Spleen (tissue), 7 donors: ENCODE measurements around the gene ZNF837.

ENCODE experiments used
- POLR2A ChIP-seq, 3 donors: fragments of 450-650 bp; IDR thresholded peaks; one replicate each; pipeline ENCODE4 v1.5.1; 2017; ENCODE audit warnings: antibody characterized with exemption in 3 of 3, mild to moderate bottlenecking in 1 of 3
- POLR2AphosphoS5 ChIP-seq, 3 donors: sonication (generic); formaldehyde crosslinking; IDR thresholded peaks; one replicate each; pipeline ENCODE4 v1.5.1; 2017; ENCODE audit warnings: antibody characterized with exemption in 3 of 3
- TF ChIP-seq, protein P1 (sequence below), 11 experiments: fragments of 200-600 bp in 7 of 11; fragments of 450-650 bp in 4 of 11; sonication (generic) in 4 of 11; IDR thresholded peaks in 8 of 11; conservative IDR thresholded peaks in 3 of 11; 1 replicate in 7 of 11; 2 replicates in 4 of 11; pipeline versions ENCODE4 v1.4.0 to v1.8.0; 2016 to 2021; ENCODE audit warnings: antibody characterized with exemption in 11 of 11, inconsistent platforms in 4 of 11, mild to moderate bottlenecking in 1 of 11
- donor health status: DM: no; HTN: no; CAD: no; lungs with moderate emphysema.
- donor health status: DM: no; HTN: no; CAD: no.
- donor health status: DM: no; HTN: no; CAD: no.

- TF ChIP-seq, protein P1, sequence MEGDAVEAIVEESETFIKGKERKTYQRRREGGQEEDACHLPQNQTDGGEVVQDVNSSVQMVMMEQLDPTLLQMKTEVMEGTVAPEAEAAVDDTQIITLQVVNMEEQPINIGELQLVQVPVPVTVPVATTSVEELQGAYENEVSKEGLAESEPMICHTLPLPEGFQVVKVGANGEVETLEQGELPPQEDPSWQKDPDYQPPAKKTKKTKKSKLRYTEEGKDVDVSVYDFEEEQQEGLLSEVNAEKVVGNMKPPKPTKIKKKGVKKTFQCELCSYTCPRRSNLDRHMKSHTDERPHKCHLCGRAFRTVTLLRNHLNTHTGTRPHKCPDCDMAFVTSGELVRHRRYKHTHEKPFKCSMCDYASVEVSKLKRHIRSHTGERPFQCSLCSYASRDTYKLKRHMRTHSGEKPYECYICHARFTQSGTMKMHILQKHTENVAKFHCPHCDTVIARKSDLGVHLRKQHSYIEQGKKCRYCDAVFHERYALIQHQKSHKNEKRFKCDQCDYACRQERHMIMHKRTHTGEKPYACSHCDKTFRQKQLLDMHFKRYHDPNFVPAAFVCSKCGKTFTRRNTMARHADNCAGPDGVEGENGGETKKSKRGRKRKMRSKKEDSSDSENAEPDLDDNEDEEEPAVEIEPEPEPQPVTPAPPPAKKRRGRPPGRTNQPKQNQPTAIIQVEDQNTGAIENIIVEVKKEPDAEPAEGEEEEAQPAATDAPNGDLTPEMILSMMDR (IDR thresholded peaks at IDR 0.05 in 8 of 11, conservative IDR thresholded peaks at IDR 0.05 in 3 of 11) = no peak
- no peak for TF ChIP-seq POLR2A (IDR thresholded peaks at IDR 0.05)
- no peak for TF ChIP-seq POLR2AphosphoS5 (IDR thresholded peaks at IDR 0.05)
Observed at GRCh38 chr19:58374200-58374599, 6.6 kb downstream of the ZNF837 start.
